NCI-H82 treated with DMSO at 0.1 percent for 48 hours (cell line): Measurements from ENCODE around the gene SORCS1.

ENCODE experiments used
- DNase-seq: peaks from one replicate; lab custom pipeline; 2025; ENCODE audit not compliant: unreplicated experiment; lab: John Stamatoyannopoulos, UW

Gene SORCS1

DNA sequence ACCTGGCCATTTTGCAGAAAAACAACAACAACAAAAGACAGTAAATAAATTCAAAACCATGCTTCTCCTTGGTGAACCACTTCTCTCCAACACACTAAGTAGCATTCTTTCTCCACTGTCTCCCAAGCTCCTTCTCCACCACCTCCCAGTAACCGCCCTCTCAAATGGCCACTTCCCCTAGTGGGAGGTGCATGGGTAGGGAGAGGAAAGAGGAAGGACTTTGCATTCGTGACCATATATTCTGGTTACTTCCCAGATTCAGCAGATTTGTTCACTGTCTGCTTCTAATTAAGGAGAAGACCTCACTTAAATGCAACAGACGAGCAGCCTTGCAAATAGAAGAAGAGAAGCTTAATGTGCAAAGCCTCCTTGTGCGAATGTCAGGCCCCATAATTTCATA lies 166.8 kb downstream of the SORCS1 start:
- DNase-seq = no peak

DNA sequence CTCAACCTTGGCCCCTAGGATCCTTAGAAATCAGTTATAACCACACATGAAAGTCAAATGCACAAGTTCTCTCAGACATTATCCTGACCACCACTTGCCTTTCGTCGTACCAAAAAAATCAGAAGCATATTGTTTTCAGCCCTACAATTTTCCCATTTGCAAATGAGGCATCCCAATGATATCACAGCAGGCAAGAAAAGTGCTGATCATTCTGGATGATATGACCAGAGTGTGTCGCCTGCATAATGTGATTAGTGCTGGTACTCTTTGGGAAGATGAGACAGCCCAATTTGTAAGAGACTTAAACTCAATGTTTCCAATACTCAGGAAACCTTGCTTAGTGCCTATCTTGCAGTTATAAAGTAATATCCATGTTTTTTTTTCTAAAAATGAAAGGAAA lies 168.0 kb downstream of the SORCS1 start:
- no peak for DNase-seq

DNA sequence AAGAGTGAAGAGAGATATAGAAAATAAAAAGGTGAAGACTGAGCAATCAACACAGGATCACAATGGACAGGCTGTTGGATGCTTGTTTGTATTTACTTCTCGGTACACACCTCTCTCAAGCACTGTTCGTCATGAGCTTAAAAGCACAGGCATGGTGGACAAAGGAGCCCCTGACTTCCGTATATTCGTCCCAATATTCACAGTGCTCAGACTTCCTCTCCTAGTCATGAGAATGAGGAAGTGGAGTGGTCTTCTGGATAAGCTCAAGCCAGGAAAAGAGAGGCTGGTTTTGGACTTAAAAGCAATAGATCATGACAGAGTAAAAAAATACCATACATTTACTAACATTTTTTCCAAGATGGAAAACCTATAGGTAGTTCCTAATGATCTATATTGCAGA lies 172.5 kb downstream of the SORCS1 start:
- DNase-seq = no peak

DNA sequence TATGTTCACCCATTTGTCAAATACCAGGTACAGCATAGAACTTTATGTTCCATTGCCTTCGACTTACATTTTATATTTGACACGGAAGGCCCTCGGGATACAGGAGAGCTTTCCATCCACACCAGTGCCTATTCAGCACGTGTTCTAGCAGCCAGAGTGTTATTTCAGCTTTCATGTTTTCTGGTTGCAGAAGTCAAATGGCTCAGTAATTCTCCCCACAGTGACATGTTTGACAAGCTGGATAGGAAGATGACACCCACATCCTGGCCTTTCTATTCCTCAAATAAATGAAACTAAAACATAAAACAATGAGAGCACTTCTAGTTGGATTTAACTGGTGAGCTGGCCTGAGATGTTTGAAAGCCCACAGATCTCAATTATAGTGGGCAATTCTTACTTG lies 173.4 kb downstream of the SORCS1 start:
- no peak for DNase-seq

DNA sequence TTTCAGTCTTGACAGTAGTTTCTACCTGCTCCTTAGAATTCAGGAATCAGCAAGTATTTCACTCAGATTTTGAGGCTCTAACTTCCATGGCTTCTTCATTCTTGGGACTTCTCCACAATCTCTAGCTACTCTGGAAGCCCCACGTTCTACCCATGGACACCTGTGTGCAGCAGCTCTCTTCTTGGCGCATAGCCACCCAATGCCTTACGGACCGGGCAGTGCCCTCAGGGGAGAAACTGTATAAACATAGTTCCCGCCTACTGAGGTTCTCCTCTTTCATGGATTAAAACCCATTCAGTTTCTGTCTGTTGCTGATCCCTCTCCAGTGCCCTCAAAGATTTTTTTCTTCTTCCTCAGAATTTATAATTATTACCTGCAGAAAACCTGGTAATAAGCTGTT lies 177.1 kb downstream of the SORCS1 start:
- no peak for DNase-seq

DNA sequence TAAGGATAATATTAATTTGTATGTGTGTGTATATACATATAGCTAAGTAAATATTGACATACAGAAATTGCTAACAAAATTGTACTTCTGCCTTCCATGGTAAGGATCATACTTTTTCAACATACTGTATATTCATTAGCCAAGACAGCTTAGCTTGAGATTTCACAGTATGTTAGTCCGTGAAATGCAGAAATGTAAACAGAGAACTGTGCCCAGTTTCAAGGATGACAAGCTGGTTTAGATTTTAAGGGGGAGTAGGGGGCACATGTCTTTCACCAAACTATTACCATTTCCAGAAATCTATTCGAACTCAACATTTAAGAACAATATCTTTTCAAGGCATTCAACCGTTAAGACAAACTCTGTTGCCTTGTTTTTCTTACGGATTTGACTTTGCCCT lies 182.2 kb downstream of the SORCS1 start:
- no peak for DNase-seq

DNA sequence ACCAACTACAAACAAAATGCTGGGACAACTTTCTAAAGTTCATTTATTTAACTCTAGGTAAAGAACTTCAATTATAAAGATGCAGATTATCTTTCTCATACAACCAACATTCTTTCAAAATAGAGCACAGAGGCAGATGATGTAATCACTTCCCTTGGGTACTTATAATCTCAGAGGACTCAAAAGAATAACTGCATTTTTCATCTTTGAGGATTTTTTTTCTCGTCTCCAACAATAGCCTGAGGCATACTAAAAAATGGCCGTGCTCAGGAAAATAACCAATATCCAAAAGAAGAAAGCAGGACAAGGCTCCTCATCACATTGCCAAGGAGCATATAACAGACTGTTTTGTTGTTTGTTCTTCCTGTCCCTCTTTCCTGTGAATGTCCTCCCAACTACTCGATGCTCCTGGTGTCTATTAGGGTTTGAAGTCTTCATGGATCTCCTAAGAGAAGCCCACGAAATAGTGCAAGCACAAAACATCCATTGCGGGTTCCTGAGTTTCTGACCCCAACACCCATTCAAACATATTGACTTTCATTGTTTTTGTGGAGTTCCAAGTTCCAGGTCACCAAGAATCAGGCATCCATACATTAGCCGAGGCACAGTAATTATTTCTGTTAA lies 182.9 kb downstream of the SORCS1 start:
- DNase-seq = no peak

DNA sequence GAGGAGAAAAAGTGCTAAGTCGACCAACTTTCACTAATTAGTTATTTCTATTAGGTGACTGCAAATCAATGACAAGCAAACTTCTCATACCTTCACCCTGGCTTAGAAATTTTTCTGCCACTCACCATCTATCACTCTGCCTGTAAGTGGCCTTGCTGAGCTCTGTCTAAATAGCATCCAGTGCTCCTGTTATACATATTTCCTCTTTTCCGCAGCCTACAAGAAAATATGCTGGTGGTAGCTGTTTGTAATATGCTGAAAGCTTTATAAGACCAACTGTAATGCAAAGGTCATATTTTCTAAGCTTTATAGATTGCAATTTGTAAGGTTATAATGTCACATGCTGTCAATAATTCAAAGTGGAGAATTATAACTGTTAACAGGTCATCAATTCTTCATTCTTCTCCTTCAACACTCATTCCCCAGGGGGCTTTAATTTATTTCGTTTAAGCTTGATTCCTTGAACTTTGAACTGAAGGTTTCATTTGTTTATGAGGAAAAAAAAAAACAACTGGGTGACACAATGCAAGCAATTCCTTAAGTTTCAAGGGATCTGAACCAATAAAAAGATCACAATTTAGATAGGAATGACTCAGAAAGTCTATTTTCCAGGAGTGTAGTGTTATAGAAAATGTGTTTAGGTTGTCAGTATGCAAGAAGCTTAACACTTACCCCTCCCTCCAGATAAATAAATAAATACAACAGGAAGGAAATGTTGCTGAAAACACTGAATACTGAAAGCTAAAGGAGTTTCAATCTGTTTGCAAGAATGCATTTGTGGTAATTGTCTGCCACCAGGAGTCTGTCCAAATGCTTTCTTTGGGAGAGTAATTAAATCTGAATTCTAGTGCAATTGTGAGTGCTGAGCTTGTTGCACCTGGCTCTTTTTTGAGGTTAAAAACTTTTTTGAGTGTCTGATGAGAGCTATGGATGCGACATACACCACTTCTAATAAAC lies 183.7 kb downstream of the SORCS1 start:
- no peak for DNase-seq

DNA sequence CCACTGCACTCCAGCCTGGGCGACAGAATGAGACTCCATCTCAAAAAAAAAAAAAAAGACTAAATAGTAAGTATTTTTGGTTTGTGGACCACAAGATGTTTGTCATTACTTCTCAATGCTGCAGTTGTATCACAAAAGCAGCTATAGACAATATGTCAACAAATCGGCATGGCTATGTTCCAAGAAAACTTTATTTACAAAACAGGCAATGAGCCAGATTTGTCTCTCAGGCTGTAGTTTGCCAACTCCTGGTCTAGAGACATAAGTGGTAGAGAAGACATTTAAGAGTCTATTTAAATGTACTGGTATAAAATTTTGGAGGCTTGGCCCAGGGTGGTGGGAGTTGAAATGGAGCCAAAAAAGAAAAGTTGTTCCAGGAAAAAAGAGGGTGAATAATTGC lies 185.8 kb downstream of the SORCS1 start:
- no peak for DNase-seq

DNA sequence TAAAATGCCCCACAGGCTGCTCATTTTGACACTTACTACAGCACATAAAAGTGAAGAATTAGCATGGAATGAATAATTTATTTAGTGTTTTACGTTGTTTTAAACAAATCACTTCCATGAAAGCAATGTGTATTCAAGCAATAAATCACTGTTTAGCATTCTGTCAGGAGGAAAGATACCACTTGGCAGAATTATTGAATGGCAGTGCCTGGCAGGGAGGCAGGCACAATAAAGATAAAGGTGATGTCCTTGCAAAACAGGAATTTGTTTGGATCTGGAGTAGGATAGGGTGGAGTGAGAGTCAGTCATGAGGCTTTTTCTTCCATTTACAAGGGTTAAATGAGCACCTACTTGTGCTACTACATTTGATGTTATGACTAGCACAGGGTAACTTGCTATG lies 190.8 kb downstream of the SORCS1 start:
- DNase-seq = no peak

DNA sequence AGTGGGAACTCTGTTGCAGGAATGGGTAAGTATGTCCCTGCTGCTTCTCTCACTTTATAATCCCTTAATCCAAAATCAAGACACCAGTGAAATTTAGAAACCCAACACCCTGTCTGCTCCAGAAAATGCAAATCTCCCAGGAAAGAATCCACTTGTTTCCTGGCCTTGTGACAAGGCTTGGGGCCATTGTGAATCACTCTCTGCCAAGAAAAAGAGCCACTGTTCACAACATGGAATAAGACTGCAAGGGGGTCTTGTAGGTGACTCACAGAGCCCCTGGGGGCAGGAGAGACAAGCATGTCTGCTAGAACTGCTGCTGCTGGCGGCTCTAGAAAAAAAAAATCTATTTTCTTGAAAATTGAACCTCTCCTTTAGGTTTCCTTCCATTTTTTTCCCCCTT lies 191.2 kb downstream of the SORCS1 start:
- no peak for DNase-seq

DNA sequence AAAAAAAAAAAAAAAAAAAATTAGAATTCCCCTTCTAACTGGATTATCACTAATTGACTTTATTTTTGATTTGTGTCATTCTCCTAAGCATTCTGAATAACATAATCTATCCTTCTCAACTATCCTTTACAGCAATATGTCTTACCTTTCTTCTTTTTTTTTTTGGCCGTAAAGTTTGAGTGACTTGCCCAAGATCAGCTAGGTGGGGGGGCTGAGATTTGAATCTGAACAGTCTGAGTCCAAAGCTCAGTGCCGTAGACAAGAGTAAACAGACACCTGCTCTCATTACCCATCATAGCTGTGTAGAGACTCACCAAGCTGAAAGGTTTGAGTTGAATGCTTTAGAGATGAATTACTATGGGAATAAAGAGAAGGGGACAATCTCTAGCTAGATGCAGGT lies 192.1 kb downstream of the SORCS1 start:
- no peak for DNase-seq

DNA sequence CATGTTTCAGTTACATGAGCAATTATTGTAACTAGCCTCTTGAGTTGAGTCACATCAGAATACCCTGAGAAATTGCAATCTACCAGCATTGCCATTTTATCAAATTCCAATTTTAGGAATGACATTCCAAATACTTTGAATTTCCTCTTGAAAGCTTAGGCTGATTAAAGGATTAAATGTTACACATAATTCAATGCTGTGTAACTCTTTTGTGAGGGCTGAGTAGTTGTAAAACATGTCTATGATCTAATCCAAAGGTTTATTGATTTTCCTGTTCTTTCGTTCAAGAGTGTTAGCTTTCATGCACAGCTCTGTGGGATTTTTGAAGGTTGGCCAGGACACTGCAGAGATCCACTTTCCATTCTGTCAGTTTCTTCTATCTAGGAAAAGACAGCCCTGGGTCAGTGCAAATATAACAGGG lies 193.1 kb downstream of the SORCS1 start:
- no peak for DNase-seq

DNA sequence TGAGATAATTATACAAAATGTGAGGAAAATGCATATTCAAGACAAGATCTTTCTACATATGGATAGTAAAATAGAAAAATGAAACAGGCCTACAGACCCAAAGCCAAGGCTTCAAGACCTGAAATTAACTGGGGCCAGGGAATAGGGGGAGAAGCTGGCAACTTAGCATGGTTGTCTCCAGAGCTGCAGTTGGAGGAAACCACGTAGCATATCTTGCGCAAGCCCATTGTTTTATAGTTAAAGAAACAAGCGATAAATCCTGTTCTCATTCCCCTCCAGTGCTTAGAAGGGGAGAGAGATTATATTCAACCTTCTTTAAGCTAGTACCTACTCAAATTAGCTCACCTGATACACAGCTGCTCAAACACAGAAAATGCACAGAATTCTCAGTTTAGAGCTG lies 197.1 kb downstream of the SORCS1 start:
- no peak for DNase-seq

DNA sequence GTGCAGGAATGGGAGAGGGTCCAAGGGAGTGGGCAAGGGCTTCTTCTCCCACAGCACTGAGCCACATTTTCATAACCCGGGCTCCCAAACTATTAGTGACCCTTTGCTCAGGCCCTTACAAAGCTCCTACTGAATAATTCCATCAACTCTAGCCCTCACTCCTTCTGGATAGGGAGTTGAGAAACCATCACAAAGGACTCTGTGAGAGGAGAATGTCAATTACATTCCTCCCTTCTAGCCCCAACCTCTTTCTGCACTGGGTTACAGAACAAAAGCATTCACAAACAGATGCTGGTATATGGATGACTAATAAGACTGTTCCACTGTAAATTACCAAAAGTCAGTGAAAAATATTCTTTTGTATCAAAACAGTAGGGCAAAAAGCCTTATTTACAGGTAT lies 203.7 kb downstream of the SORCS1 start:
- no peak for DNase-seq

DNA sequence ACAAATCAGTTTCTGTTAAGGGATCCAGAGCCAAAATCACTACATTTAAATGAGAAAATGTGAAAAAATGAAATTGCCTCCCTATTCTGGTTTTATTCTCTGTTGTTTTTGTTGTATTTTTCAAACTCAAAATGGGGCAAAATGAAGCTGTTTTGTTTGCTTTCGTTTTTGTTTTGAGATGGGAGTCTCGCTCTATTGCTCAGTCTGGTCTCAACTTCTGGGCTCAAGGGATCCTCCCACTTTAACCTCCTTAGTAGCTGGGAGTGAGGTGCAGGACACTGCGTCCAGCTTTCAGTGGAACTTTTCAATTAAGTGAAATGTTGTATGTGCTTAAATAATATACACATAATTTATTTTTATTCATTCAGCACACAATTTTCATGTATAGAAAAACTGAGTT lies 205.0 kb downstream of the SORCS1 start:
- DNase-seq = no peak

DNA sequence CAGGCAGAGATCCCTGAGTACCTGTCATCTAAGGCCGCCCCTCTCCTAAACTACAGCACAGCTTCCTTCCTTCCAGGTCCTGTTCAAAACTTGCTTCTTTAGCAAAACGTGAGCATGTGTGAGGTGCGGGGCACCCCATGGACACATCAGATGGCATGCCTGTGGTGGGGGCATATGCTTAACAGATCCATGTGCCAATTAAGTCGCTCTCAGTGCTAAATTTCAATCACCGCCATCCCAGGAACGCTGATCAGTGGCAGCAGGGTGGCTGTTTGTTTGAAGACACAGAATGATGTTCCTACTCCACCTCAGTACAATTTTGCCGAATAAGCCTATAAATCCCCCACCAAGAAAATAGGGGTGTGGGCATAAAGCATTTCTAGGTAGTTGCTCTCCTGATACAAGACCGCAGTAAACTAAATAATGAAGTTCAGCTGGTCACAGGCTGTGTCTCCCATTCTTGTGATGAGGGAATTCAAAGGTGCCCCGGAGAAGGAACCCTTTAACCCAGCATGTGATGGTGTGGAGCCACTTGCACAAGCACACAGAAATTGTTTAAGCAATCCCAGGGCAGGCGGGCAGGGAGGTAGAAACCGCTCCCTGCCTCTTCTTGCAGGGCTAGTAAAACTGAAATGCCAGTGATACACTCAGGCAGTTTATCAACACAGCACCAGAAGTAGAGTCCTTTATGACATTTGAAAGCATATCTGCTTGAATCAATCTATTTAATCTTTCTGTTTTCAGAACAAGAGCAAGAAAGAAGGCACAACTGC lies 205.7 kb downstream of the SORCS1 start:
- DNase-seq = no peak

DNA sequence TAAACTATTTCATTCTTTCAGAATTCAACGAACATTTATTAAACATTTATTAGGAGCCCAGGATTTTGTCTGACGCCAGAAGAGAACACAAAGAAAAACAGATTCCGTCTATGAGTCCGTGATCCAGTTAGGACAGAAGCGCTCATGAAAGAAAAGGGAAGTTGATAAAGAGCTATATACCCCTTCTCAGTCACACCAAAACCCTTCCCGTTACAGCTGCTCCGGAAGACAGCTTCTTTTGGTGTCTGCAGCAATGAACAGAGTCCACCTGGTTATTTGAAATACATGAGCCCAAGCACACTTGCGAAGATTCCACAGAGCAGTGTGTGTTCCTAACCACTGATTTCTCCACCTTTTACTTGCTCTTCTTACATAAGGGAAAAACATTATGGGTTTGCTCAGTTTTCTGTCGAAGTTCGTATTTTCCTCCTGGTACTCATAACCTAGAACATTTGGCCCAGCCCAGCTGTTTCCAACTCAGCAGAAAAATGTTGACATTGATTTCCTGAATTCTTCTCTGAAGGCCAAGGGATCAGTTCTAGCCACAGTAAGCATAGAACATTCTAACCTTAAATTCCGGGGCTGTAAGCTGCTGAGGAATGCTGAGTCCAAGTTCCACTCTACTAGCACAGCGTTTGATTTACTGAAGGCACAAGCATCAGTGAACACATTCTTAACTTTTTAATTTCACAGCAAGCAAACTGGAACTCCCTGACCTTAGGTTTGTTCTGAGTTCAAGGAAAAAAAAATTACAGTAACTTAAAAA lies 206.5 kb downstream of the SORCS1 start:
- DNase-seq = no peak

DNA sequence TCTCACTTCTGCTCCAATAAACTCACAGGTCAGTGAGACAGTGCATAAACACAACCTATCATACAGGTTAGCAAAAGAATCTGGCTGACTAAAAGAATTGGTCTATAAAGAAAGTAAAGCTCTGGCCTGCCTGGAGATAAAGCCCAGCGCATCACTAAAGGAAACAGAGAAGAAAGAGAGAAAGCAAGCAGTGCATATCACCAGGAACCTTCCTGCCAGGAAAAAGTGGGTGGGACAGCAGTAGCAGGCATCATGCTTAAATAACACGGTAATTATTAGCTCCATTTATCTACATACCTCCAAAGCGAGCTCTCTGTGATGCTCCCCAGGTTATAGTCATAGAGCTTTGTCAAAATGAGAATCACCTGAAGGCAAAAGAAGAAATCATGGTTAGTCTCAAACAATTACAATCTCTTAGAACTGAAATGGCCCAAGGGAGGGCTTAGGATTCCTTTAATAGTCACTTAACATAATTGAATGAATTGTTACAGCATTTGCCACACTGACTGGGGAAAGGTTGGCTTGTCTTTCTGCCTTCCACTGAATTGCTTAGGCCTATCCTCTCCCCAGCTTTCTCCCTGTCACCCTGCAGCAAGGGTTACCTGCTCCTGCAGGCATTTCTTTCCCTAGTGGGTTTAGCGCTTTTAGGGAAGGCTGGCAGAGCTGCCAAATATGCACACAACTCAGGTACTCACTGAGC lies 208.1 kb downstream of the SORCS1 start:
- DNase-seq = no peak

DNA sequence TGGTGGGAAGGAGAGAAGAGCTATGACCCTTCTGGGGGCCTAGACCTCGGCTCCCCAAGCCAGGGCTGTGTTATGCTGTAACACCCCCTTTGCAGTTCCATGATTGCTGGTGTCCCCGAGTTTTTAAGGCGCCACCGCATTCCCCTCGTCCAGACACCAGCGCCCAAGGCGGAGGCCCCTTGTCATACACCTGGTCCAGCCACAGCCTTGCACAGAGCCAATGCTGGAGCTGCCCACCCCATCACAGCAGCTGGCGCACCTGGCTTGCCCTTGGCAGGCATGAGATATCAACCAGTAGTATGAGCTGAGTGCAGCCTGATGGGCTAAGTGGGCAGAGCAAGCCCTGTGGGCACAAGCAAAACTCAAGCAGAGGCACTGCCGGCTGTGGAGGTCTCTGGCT lies 209.4 kb downstream of the SORCS1 start:
- no peak for DNase-seq
